Gastrocnemius medialis (tissue), 4 donors: ENCODE results near the gene DIPK1C. TPM values are rescaled to one million over a fixed set of nuclear protein-coding genes. Genes with fewer than 3 reads are reported as not detected.
"Not testable (repeated sequence)": the region's sequence is repeated elsewhere in the genome, so short reads cannot be mapped to it uniquely, and the experiment has no call there.

ENCODE experiments used
- ATAC-seq, 2 donors: fragments of 150-250 bp; one replicate each; pipeline ENCODE4 v1.9.1; 2016
- DNase-seq, 2 donors: peaks; one replicate each; pipeline ENCODE4 v3.0.0-alpha.2; 2019
- H3K27ac ChIP-seq, 4 donors: fragments of 200-600 bp; sonication (generic); 1 replicate in 1 of 4; 2 replicates in 3 of 4; pipeline ENCODE4 v1.5.1; 2016 to 2018; ENCODE audit warnings: mild to moderate bottlenecking in 2 of 4, moderate library complexity in 1 of 4
- H3K27me3 ChIP-seq, 3 donors: fragments of 200-600 bp; sonication (generic) in 2 of 3; 1 replicate in 1 of 3; 2 replicates in 2 of 3; pipeline versions ENCODE4 v1.5.1 to v1.6.0; 2016 to 2019; ENCODE audit warnings: mild to moderate bottlenecking in 1 of 3, moderate library complexity in 1 of 3
- H3K36me3 ChIP-seq, 2 donors: fragments of 200-600 bp; sonication (generic) in 1 of 2; one replicate each; pipeline ENCODE4 v1.5.1; 2017 to 2018
- H3K4me1 ChIP-seq, 2 donors: fragments of 200-600 bp; sonication (generic) in 1 of 2; one replicate each; pipeline ENCODE4 v1.5.1; 2016 to 2017; ENCODE audit warnings: mild to moderate bottlenecking in 2 of 2
- H3K4me3 ChIP-seq, 4 donors: fragments of 200-600 bp; sonication (generic) in 3 of 4; 1 replicate in 1 of 4; 2 replicates in 3 of 4; pipeline ENCODE4 v1.5.1; 2016 to 2019; ENCODE audit warnings: mild to moderate bottlenecking in 2 of 4
- H3K9me3 ChIP-seq, 3 donors: fragments of 200-600 bp; sonication (generic) in 2 of 3; 1 replicate in 1 of 3; 2 replicates in 2 of 3; pipeline ENCODE4 v1.5.1; 2016 to 2019
- CTCF ChIP-seq, 5 experiments: fragments of 450-650 bp in 3 of 5; fragments of 200-600 bp in 2 of 5; sonication (generic) in 2 of 5; IDR thresholded peaks in 4 of 5; conservative IDR thresholded peaks in 1 of 5; 1 replicate in 4 of 5; 2 replicates in 1 of 5; pipeline ENCODE4 v1.5.1; 2016 to 2019; ENCODE audit warnings: antibody characterized with exemption in 5 of 5, mild to moderate bottlenecking in 3 of 5, moderate library complexity in 3 of 5
- POLR2A ChIP-seq, 2 donors: fragments of 450-650 bp; IDR thresholded peaks; one replicate each; pipeline ENCODE4 v1.6.1; 2017; ENCODE audit warnings: antibody characterized with exemption in 2 of 2, mild to moderate bottlenecking in 2 of 2, moderate library complexity in 2 of 2
- in situ Hi-C, 4 donors: fragments of 200-750 bp; cut with MboI; loops; one replicate each; pipeline versions ENCODE4 v1.15.0 to v1.8.0; 2017; ENCODE audit warnings: low sequenced_read_pairs in 4 of 4
- intact Hi-C: fragments of 100-400 bp; cut with DNase I; formaldehyde crosslinking; loops from one replicate; pipeline ENCODE4 v1.15.1; 2023; ENCODE audit warnings: low total_unique reads
- total RNA-seq, 4 donors: library from RNA; depleted of rRNA; stranded (reverse); fragments of >200 nt; gene quantifications; one replicate each; pipeline versions ENCODE4 v1.1.0 to v1.2.3, GENCODE V29; 2016

The DIPK1C gene
- total RNA-seq, 4 donors from 2014 or later = 0.07 to 2.0 TPM; not detected in 2

GRCh38 chr18:74501386-74501785 is 44.3 kb upstream of the DIPK1C start:
- H3K9me3 ChIP-seq = no peaks in the 10 kb centered on the region
- H3K27me3 ChIP-seq = no peaks in the 10 kb centered on the region
- H3K4me1 ChIP-seq = peaks cover 9 to 13% of the 10 kb centered on the region in 2 donors
- ATAC-seq = no peak
- no peak for TF ChIP-seq POLR2A (IDR thresholded peaks at IDR 0.05)
- no peak for TF ChIP-seq CTCF (IDR thresholded peaks at IDR 0.05 in 4 of 5, conservative IDR thresholded peaks at IDR 0.05 in 1 of 5)
- in situ Hi-C loops (no loop called here), intact Hi-C loops (no loop called here)
- no peak overlapping the region for H3K27ac ChIP-seq
- H3K36me3 ChIP-seq = peaks cover 0 to 57% of the 10 kb centered on the region in 2 donors
- DNase-seq = no peak
- no peak overlapping the region for H3K4me3 ChIP-seq

- in situ Hi-C loops, H3K9me3 ChIP-seq, intact Hi-C loops, H3K27ac ChIP-seq, H3K27me3 ChIP-seq, ATAC-seq, DNase-seq: not testable (repeated sequence)
- peak overlapping the region in 1 of 4 donors; percentile 26 for H3K4me3 ChIP-seq
- H3K36me3 ChIP-seq = peaks cover 0 to 51% of the 10 kb centered on the region in 2 donors
- peaks cover 9 to 13% of the 10 kb centered on the region in 2 donors for H3K4me1 ChIP-seq
Measured at GRCh38 chr18:74500774-74501173, 43.7 kb upstream of the DIPK1C start.

- peak overlapping the region in 1 of 4 donors; percentile 26 for H3K4me3 ChIP-seq
- H3K27ac ChIP-seq = peak overlapping the region in 3 of 4 donors; percentile 56 to 76 (median 68)
- TF ChIP-seq CTCF (IDR thresholded peaks at IDR 0.05 in 4 of 5, conservative IDR thresholded peaks at IDR 0.05 in 1 of 5) (no peak), POLR2A (IDR thresholded peaks at IDR 0.05) (no peak)
- in situ Hi-C loops = no loop called here
- peaks cover 0 to 48% of the 10 kb centered on the region in 2 donors for H3K36me3 ChIP-seq
- H3K4me1 ChIP-seq = peaks cover 9 to 13% of the 10 kb centered on the region in 2 donors
- ATAC-seq = no peak
- intact Hi-C loops = no loop called here
- DNase-seq = no peak
- H3K27me3 ChIP-seq = no peaks in the 10 kb centered on the region
- no peaks in the 10 kb centered on the region for H3K9me3 ChIP-seq
Measured at GRCh38 chr18:74500372-74500771, 43.3 kb upstream of the DIPK1C start.

GRCh38 chr18:74499633-74500032 is 42.5 kb upstream of the DIPK1C start:
- H3K9me3 ChIP-seq = no peaks in the 10 kb centered on the region
- peaks cover 0 to 46% of the 10 kb centered on the region in 2 donors for H3K36me3 ChIP-seq
- DNase-seq (peak in 1 of 2 donors; percentile 75), ATAC-seq (no peak)
- intact Hi-C loops (loop anchor here (5.0 kb wide), 2 partner anchors 53 to 147 kb away; no protein-coding TSS in a partner anchor), in situ Hi-C loops (loop anchor here in 3 of 4 donors (5.0 to 10.0 kb wide), 3 partner anchors 98 to 305 kb away; partner anchors contain the start of gene ZNF407 (in 1 of the 3))
- peak overlapping the region; percentile 14 to 76 (median 62) for H3K27ac ChIP-seq
- TF ChIP-seq CTCF (IDR thresholded peaks at IDR 0.05 in 4 of 5, conservative IDR thresholded peaks at IDR 0.05 in 1 of 5) (no peak), POLR2A (IDR thresholded peaks at IDR 0.05) (peak in 1 of 2 donors; percentile 5)
- H3K4me1 ChIP-seq = peaks cover 9 to 13% of the 10 kb centered on the region in 2 donors
- H3K27me3 ChIP-seq = no peaks in the 10 kb centered on the region
- H3K4me3 ChIP-seq = peak overlapping the region in 3 of 4 donors; percentile 2 to 40 (median 26)

- H3K27me3 ChIP-seq = no peaks in the 10 kb centered on the region
- peaks cover 9 to 13% of the 10 kb centered on the region in 2 donors for H3K4me1 ChIP-seq
- TF ChIP-seq POLR2A (IDR thresholded peaks at IDR 0.05) = no peak
- no peak for TF ChIP-seq CTCF (IDR thresholded peaks at IDR 0.05 in 4 of 5, conservative IDR thresholded peaks at IDR 0.05 in 1 of 5)
- H3K27ac ChIP-seq = peak overlapping the region; percentile 14 to 76 (median 62)
- intact Hi-C loops = loop anchor here (5.0 kb wide), 2 partner anchors 53 to 147 kb away; no protein-coding TSS in a partner anchor
- DNase-seq (peak in 1 of 2 donors; percentile 48), ATAC-seq (no peak)
- in situ Hi-C loops = loop anchor here in 3 of 4 donors (5.0 to 10.0 kb wide), 3 partner anchors 98 to 304 kb away; partner anchors contain the start of gene ZNF407 (in 1 of the 3)
- peak overlapping the region in 3 of 4 donors; percentile 2 to 40 (median 26) for H3K4me3 ChIP-seq
- H3K36me3 ChIP-seq = peaks cover 0 to 39% of the 10 kb centered on the region in 2 donors
- H3K9me3 ChIP-seq = no peaks in the 10 kb centered on the region
Measured at GRCh38 chr18:74498712-74499627, 41.9 kb upstream of the DIPK1C start.
